NT2/D1 (cell line): Measurements from ENCODE around the gene TRIM46.
"Not testable (repeated sequence)": the region's sequence is repeated elsewhere in the genome, so short reads cannot be mapped to it uniquely, and the experiment has no call there.

Experiments used
- SUZ12 ChIP-seq: IDR thresholded peaks from 2 replicates; pipeline ENCODE4 v1.6.1; 2011; ENCODE audit not compliant: insufficient read length, insufficient read depth; ENCODE audit errors: extremely low read depth
- YY1 ChIP-seq: IDR thresholded peaks from 2 replicates; pipeline ENCODE4 v1.6.1; 2011; ENCODE audit not compliant: insufficient read length, insufficient read depth
- ZNF274 ChIP-seq: IDR thresholded peaks from 2 replicates; pipeline ENCODE4 v1.6.1; 2011; ENCODE audit warnings: mild to moderate bottlenecking, low read depth, low read length

- not testable (repeated sequence) for TF ChIP-seq SUZ12, YY1, ZNF274
These were observed 16.3 kb downstream of the TRIM46 start for GRCh38 chr1:155189926-155190325.
